ENCODE measurements around the gene ZSWIM6.

ZSWIM6 gene

DNA sequence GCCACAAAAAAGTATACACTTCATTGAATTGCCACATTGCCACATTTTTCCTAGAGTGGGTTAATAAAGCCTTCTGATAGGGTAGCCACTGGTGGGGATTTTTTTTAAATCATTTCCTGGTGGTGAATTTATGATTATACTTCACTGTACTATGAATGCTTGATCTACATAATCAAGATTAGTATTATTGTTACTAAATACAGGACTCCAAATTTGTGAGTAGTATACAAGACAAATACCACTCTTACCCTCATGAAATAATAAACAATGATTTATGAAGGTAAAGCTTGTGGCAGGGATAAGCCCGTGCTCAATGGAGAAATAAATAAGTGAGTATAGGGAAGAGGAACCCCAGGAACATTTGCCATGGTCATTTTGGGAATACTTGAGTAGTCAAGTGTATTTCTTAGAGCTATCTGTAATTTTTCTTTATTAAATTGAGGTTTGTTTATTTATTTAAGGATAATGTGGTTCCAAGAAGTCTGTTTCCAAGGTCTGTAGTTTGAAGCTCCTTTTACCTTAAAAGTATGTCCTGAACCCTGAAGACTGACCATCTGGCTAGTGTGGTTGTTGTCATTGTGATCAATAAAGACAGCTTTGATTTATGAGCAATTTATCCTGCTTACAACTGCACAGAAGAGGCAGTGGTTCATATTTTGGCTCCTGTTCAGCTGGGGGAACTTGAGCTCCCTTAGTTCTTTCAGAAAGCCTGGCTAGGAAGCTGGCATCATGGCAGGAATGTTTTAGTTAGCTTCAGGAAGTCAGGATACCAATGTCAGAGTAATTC is 118.6 kb downstream of the ZSWIM6 start:
- no peak for DNase-seq

DNA sequence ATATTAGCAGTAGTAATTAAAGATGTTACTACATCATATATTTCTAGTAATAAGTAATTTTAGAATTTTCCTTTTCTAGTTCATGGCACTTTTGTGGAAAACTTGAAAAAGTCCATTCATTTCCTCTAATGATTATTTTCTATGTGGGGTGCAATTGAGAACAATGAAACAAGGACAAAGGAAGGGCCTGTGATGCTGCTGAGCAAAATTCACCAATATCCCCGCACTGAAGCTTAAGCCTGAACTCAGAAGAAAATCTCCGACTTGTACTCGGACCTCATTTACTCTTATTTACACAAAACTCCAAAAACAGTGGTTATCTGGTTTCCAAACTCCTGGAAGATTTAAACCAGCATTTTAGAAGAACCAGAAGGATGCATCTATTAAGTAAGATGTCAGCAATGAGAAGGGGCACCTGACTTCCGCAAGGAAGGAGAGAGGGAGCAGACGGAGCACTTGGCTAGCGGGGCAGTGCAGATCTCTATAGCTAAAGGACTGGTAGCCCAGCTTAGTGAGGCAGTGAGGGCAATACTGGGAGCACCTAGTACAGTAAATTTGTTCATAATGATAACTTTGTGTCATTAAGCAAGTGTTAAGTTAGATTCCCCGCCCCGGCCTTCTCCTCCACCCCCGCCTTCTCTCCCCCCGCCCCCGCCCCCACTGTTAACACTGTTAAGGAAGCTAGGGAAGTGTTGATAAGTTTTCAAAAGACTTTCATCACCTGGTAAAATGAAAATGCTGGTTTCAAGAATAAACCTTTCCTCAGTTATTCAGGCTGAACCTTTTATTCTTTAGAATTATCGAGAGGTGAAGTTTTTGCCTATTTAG is 123.3 kb downstream of the ZSWIM6 start:
- DNase-seq, result no peak

DNA sequence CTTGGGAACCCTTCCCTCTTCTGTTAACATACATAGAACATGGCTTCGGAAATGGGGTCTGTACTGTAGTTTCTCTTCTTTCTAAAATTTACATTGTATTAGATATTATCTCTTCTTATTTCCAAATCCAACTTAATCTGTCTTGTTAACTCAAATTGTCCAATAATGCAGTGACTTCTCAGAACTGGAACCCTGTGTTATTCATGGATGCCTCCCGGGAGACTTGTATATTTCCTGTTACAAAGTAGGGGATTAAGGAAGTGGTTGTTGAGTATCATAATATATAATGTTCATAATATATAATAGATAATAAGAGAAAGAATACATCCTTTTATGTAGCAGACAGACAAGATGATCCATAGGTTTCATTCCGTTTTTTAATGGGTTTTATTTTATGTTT is 128.4 kb downstream of the ZSWIM6 start:
- DNase-seq, result no peak

GRCh38 chr5:61461417-61461816 is 129.4 kb downstream of the ZSWIM6 start:
- DNase-seq, result no peak

DNA sequence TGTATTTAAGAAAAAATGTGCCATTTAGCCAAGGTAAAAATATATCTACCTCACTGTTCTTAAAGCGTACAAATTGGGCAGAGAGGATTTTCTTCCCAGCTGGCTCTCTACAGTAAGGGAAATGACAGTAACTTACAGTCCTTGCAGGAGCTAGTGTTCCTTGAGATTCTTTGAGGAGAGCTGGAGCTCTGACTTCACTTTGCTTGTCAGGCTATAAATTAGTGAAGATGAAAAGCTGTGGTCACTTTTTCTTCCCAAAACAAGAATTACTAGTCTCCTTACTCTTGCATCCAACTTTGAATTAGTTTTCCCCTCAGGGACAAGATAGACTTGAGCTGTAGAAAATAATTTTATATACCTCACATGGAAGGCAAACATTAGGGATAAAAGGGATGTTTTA is 129.9 kb downstream of the ZSWIM6 start:
- DNase-seq, result no peak

DNA sequence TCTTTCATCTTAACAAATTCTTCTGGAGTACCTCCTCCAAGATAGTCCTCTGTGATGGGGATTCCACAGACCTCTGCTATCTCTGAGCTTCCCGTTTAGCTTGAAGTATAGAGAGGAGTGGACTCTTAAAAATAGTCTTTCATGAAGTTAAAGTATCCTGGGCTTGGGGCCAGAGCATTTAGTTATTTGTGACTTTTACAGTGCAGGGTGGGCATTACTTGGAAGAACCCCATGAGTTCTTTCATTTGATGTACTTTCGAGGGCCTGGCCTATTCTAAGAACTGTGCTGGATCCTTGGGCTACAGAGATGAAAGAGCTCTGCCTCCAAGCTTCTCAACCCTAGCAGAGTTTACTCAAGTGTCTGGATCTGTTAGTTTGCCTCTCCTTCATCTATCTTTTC is 131.5 kb downstream of the ZSWIM6 start:
- DNase-seq, result no peak

DNA sequence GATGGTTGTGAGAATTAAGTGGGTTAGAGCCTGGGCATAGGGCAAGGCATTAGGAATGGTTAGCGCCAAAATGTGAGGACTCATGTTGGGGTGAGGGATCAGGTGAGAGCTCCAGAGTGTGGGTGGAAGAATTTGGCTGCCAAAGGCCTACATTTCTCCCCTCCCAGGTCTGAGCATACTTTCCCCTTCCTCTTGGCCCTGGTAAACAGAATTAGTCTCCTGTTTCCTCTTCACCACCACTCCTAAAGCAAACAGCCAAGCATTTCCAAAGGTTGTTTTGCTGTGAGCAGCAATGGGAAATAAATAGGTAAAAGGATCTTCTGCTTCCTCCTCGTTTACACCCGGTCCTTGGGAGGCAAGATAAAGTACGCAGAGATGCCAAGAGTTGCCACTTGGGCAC is 132.5 kb downstream of the ZSWIM6 start:
- DNase-seq, result no peak

DNA sequence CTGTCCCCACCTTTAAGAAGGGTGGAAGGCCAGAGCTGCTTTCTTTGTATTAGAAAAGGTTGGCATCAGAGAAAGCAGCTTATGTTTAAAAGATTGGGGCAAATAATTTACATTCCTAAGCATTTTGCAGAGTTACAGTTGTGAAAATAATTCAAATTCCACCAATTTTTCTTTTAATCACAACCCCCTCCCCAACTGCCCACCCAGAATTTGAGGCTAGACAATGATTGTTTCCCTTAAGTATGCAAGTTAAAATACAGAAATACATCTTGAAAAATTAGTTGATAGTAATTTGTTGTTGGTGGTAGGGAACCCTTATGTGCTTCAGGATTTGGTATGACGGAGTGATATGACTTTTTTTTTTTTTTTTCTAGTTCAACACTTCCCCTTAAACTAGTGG is 133.0 kb downstream of the ZSWIM6 start:
- DNase-seq, result no peak

- DNase-seq, result no peak
These were observed 133.4 kb downstream of the ZSWIM6 start for GRCh38 chr5:61465496-61465895.

GRCh38 chr5:61466017-61466416 is 134.0 kb downstream of the ZSWIM6 start:
- no peak for DNase-seq

DNA sequence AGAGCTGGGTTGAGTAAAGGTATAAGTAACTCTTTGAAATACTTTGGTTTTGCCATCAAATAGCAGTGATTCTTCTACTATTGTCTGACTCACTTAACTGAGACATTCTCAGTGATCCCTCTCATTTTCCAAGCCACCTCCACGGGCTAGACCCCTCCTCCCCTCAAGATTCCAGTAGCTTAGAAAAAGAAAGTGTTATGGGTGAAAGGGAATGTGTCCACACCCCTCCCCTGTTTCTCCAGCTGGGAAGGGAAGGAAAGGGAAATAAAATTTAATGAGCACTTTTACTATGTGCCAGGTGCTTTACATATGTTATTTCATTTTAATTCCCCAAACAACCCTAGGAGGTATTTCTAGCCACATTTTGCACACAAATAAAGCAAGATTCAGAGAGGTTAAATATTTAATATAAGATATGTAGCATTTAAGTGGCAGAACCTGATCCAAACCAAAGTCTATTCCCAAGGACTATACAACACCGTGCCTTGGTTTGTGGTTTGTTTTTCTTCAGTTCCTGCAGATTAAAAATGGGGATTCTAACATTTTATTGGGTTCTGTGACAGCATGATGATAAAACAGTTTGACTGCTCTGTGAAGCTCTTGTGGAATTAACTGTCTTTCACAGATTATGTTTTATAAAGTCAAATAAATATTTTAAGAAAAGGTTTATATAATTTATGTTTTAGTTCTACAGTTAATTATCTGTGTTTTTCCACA is 135.9 kb downstream of the ZSWIM6 start:
- no peak for DNase-seq

DNA sequence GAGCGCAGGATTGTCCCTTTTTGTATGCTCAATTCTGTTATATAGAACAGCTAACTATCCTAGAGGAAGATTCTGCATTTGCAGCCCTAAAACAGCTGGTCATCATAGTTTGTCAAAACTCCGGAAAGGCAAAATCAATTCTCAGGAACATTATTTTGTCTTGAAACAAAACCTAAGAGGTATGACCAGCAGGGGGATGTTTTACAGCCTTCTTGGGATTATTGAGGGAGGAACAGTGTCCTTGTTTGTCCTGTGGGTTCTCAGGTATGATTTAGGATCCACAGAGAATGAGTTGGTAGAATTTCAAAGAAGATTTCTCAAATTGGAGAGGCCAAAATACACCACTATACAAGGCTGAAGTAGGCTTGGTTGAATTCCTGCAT is 136.4 kb downstream of the ZSWIM6 start:
- no peak for DNase-seq

DNA sequence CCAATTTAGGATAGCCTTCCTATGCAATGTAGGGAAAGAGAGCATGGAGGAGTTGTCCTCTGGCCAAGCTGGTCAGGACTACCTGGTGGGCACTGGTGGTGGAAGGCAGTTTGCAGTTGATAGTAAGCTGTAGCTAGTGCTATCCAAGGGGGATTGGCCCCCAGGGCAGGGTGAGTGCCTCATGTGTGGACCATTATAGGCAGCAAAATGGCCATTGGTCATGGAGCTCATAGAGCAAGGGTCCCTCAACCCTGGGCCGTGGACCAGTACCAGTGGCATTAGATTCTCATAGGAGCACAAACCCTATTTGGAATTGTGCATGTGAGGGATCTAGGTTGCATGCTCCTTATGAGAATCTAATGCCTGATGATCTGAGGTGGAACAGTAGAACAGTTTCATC is 139.3 kb downstream of the ZSWIM6 start:
- DNase-seq, result no peak

GRCh38 chr5:61472172-61472958 is 140.3 kb downstream of the ZSWIM6 start:
- DNase-seq, result no peak

DNA sequence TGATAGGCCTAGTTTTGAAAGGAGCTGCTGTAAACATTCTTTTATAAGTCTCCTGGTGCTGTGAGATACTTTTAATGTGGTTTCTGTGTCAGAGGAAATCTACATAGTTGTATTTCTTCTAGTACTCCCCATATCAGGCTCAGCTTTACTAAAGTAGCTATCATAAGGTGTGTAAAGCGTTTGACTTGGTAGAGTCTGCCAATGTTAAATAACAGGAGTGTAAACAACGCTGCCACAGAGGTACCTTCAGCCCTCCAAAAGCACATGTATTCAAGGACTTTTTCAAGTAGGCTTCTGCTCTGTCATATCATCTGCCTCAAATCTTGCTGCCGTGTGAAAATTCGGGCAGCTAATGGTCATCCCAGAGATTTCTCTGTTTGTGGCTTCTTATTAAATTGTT is 142.7 kb downstream of the ZSWIM6 start:
- no peak for DNase-seq

GRCh38 chr5:61477788-61478187 is 145.7 kb downstream of the ZSWIM6 start:
- DNase-seq, result no peak

DNA sequence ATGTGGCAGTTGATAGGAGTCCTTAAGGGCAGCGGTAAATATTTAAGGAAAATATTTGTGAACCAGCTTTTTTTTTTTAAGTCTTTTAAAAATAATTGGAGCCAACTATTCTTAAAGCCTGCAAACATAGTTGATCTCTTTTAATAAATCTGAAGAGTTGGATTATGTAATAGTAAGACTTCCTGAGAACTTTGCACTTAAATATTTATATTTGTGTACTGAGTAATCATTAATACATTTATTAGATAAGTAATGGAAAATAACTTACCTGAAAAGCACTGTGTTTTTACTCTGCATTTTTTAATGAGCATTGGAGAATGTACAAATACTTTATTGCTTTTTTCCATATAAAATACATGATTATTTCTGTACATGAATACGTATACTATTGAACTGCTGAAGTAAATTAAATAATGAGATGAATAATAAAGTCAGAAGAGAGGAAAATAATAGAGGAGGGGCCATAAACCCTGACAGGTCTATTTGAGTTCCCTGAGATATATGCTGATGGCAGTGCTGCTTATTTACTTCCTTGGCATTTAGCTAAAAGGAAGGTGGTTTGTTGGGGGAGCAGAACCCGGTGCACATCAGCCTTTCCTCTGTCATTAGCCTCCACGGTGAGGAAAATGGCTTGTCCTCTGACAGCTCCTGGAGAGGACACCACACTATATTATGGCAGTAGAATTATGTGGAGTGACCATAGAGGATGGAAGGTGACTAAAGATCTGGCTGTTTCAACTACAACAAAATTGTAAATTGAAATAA is 148.0 kb downstream of the ZSWIM6 start:
- DNase-seq, result no peak

DNA sequence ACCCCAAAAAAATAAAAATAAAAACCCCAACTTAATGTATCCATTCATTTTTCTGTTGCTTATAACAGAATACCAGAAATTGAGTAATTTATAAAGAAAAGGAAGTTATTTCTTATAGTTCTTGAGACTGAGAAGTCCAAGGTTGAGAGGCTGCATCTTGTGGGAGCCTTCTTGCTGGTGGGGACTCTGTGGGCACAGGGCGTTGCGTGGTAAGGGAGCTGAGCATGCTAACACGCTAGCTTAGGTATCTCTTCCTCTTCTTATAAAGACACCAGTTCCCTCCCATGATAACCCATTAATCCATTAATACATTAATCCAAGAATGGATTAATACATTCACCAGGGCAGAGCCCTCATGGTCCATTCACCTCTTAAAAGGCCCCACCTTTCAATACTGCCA is 150.9 kb downstream of the ZSWIM6 start:
- no peak for DNase-seq

DNA sequence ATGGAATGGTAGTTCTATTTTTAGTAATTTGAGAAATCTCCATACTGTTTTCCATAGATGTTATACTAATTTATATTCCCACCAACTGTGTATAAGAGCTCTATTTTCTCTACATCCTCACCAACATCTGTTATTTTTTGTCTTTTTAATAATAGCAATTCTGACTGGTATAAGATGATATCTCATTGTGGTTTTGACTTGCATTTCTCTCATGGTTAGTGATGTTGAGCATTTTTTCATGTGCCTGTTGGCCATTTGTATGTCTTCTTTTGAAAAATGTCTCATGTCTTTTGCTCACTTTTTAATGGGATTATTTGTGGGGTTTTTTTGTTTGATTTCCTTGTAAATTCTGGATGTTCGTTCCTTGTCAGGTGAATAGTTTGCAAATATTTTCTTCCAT is 154.4 kb downstream of the ZSWIM6 start:
- DNase-seq, result no peak

DNA sequence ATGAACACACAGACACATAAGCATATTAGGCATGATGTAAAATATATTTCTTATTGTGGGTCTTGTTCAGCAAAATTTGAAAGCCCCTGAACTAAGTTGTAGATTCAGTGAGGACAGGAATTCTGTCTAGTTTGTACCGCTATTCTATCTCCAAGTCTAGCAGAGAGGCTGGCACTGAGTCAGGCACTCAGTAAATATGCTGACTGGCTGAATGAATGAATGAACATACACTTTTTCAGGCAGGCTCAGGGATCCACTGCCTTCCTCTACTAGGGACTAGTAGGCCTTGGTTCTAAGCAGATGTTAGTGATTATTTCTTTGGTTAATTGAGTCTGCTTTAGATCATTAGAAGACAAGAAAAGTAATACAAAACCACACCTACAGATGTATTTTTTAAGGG is 157.5 kb downstream of the ZSWIM6 start:
- DNase-seq, result no peak

DNA sequence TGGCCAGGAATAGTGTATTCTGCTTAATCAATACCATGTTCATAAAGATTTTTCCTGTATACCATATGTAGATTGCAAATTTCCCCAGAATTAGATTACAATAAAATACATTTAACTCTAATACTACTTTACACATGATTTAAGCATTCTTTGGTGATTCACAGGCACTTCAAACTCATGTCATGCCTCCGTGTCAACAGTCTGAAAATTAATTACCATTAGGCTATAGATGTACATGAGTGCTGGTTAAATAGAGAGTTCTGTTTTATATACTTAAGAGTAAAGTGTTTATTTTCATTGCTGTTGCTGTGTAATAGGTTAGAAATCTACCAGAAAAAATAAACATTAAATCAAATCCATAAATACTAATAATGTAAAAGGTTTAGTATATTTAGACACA is 159.8 kb downstream of the ZSWIM6 start:
- DNase-seq, result no peak

- DNase-seq, result no peak
These were observed 161.9 kb downstream of the ZSWIM6 start for GRCh38 chr5:61493973-61494372.
